Amniotic epithelial cell (primary cell): ENCODE data around the gene CAMKK1.
"Not testable (repeated sequence)": the region's sequence is repeated elsewhere in the genome, so short reads cannot be mapped to it uniquely, and the experiment has no call there.

ENCODE experiments used
- DNase-seq: peaks from one replicate; pipeline ENCODE4 v3.0.0-alpha.2; 2010; ENCODE audit warnings: low read depth

Gene CAMKK1

DNA sequence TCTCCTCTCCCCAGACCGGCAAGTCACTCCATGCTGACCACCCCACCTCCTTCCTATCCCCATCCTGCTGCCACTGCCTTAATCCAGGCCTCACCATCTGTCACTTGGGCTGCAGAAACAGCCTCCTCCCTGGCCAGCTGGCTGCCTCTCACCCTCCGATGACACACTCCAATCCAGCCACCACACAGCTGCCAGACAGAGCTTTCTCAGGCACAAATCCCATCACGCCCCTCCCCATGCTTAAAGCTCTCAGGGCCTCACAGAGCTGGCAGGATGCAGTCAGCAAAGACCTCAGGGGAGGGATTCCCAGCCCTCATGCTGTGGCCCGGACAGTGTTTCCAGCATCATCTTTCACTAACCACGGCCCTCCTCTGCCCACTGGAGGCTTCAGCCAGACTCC lies 13.7 kb downstream of the CAMKK1 start:
- DNase-seq, result peak; percentile 43

DNA sequence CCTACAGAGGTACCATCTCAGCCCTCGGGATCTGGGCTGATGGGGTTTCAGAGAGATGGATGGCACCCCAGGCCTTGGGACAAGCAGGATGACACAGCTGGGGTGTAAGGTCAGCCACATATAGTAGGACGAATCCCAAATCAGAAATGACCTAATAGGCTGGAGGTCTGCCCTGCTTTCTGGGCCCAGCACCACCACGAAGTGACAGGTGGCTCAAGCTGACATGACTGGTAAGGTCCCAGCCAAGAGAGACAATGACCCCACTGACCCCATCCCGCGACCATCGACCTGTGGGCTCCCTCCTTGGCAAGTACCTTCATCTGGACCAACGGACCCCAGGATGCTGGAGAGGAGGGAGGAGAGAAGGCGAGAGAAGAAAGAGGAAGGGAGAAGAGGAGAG lies 15.6 kb downstream of the CAMKK1 start:
- no peak for DNase-seq

DNA sequence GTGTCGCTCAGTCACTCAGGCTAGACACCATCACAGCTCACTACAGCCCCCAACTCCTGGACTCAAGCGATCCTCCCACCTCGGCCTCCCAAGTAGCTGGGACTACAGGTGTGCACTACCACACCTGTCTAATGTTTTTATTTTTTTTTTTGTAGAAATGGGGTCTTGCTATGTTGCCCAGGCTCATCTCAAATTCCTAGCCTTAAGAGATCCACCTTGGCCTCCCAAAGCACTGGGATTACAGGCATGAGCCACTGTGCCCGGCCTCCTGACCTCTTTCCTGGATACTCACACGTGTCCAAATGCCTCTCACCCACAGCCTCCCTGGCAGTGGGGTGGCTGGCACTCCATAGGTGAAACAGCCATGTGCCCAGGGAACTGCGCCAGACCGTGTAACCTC lies 17.5 kb downstream of the CAMKK1 start:
- no peak for DNase-seq

- DNase-seq, result no peak
These were observed 19.0 kb downstream of the CAMKK1 start for GRCh38 chr17:3873862-3874261.

- peak; percentile 37 for DNase-seq
These were observed 22.0 kb downstream of the CAMKK1 start for GRCh38 chr17:3870871-3871306.

DNA sequence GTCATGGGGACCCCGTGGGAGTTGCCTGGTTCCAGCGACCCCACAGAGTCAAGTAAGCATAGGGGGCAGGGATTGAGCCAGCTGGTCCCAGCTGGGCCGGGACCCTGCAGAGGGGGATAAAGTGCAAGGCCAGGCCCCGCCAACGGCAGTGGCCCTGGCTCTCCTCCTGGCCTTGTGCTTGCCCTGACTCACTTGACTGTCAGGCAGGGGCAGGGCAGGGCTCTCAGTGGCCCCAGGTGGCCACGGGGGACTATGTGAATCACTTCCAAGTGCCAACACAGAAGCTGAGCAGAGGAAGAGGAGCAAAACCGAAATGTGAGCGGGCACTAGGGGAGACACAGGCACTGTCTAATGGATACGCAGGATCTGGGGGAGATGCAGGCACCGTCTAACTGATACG lies 25.2 kb downstream of the CAMKK1 start:
- DNase-seq, result no peak

GRCh38 chr17:3867106-3867505 lies 25.7 kb downstream of the CAMKK1 start:
- no peak for DNase-seq

- no peak for DNase-seq
These were observed 26.6 kb downstream of the CAMKK1 start for GRCh38 chr17:3866276-3866675.

DNA sequence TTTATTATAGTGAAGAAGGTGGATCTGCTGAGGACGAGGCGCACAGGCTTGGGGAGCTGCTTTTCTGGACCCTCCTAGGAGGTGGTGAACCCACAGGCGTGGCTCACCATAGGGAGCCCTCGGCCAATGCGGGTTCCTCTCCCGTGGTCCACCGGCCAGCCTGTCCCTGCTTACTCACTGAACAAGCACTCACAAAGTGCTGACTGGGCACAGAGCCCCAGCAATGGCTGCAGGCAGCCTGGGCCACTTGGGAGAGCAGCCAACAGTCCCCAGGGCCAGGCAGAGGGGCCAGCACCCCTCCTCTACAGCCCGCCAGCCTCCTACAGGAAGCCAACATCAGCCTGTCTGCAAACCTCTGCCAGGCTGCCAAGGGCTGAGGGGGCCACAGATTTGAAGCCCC lies 27.7 kb downstream of the CAMKK1 start:
- no peak for DNase-seq

- DNase-seq, result no peak
These were observed 28.3 kb downstream of the CAMKK1 start for GRCh38 chr17:3864534-3864933.

GRCh38 chr17:3861761-3862681 lies 30.8 kb downstream of the CAMKK1 start:
- DNase-seq, result no peak

DNA sequence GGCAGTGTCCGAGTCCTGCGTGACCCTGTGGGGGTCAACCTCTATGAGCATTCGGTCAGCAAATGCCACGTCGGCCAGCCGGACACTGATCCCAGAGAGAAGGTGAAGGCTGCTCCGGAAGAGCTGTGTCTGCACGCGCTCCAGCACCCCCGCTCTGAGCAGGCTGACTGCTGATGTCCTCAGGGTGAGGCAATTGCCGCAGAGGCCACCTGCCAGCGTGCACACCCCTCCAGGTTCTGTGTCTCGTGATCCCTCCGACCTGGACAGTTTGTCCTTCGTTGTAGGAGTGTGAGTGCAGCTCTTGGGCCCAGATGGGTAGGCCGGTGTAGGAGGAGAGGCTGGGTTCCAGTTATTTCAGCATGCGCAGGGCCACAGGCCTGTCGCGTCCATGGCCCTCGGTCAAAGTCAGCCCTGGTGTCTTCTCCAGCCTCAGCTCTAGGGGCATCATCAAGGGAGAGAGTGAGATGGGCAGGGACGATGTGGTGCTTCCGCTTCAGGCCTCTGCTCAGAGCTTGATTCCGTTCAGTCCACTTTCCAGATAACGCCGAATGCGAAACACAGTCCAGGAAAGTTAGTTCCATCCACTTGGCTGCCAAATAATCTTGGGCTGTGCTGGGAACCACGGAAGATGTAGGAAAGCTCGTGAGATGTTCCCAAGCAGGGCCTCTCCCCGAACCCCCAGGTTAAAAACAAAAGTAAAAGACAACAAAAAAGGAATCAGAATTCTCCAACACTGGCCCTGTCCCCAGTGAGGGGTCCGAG lies 31.7 kb downstream of the CAMKK1 start:
- no peak for DNase-seq

DNA sequence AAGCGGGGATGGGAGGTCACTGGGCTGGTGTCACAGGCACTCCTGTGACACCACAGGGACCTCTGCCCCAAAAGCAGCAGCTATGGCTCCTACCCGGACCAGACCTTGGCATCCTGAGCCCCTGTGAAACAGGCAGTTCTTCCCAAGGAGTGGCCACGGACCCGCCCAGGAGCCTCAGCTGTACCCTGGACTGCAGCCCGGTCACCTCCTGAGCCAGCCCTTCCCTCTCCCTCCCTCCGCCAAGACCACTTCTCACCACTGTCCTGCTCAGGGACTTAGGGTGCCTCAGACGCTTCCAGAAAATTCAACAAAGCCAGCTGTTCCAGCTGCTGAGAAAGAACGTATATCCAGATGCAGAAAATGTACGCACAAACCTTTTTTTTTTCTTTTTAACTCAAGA lies 32.9 kb downstream of the CAMKK1 start:
- no peak for DNase-seq

DNA sequence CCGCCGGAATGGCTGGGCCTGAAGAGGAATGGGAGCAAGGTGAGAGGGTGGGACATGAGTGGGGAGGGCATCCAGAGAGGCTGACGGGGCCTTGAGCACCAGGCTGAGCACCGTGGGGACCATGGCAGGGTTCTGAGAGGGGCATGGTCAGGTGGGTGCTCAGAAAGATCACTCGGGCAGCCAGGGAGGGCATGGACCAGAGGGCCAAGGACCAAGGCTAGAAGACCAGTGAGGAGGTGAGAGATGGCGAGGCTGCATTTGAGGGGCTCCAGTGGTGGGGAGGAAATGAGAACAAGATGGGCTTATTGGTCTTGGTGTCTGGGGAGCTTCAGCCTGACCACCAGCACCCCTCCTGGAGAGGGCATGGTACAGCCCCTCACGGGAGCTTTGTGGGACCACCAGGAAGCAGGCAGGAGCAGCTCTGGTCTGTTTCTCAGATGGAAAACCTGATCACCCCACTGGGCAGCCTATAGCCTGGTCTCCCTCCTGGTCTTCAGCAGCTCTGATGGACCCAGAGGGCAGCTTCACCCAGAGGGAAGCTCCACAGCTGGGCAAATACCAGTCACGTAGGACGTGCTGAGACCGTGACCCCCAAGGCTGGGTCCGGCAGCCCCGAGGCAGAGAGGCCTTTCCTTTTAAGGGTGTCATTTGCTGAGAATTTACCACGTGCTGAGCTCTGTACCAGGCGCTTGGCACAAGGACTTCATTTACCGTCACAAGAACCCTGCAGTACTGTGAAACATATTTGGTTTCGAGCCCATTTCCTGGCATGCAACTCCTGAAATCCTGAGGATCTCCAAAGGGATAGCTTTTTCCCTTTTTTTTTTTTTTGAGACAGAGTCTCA lies 35.4 kb downstream of the CAMKK1 start:
- no peak for DNase-seq

GRCh38 chr17:3854204-3854603 lies 38.6 kb downstream of the CAMKK1 start:
- not testable (repeated sequence) for DNase-seq

GRCh38 chr17:3852561-3852960 lies 40.3 kb downstream of the CAMKK1 start:
- DNase-seq, result no peak

GRCh38 chr17:3851461-3852100 lies 41.3 kb downstream of the CAMKK1 start:
- no peak for DNase-seq

DNA sequence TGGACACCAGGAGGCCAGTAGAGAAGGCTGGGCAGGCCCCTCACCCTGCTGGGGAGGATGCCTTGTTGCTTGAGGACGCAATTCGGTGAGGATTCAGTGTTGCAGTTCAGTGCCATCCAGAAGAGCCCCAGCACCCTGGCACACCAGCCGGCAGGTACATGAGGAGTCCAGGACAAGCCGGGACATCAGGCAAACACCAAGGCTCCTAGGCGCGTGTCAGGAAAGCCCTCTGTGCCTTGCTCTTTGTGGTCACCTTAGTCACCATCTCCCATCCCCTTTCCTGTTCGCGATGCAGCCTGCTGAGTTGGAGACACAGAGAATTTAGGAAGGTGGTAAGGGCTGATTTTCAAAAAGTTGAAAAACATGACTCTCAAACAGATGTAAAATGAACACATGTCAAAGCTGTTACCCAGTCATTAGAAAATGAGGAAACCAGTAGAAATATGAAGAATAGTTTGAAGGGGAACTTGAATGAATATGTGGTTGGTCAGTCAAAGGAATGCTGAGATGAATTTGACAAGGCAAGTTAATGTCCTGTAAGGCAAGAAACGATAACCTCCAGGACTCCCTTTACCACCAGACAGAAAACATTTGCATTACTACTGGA lies 44.5 kb downstream of the CAMKK1 start:
- DNase-seq, result no peak

DNA sequence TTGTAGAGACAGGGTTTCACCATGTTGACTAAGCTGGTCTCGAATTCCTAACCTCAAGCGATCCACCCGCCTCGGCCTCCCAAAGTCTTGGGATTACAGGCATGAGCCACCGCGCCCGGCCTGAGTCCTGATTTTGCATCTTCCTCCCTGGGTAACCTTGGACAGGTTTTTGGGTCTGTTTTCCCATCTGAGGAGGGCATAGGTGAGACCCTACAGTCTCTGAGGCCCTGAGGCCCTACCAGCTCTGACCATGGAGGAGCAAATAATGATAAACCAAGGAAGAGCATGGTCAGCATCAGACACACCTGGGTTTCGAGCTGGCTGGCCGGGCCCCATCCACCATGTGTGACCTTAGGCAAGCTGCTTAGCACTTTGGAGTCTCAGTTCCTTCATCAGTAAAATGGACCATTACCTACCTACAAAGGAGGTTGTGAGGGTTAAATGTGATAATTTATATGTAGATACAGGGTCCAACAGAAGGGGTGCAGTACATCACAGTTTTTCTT lies 45.6 kb downstream of the CAMKK1 start:
- DNase-seq, result no peak

GRCh38 chr17:3846437-3847164 lies 46.3 kb downstream of the CAMKK1 start:
- no peak for DNase-seq
